ENCODE results near the gene FLRT2.

GRCh38 chr14:85581691-85582090, 51.7 kb downstream of the FLRT2 start:
- TF ChIP-seq CTCF (IDR thresholded peaks at IDR 0.05) (no peak), POLR2AphosphoS5 (IDR thresholded peaks at IDR 0.05) (no peak), POLR2A (IDR thresholded peaks at IDR 0.05; ENCODE audit: low read depth) (no peak)
